HEK293T (cell line): ENCODE measurements around the gene ATG9B.

ENCODE experiments used
- ARNT ChIP-seq: fragments of 450-650 bp; IDR thresholded peaks from 2 replicates; pipeline ENCODE4 v1.6.1; 2017; ENCODE audit warnings: mild to moderate bottlenecking
- BHLHE40 ChIP-seq: fragments of 450-650 bp; IDR thresholded peaks from 2 replicates; pipeline ENCODE4 v1.6.1; 2016; ENCODE audit warnings: mild to moderate bottlenecking, moderate library complexity, borderline replicate concordance
- CTBP1 ChIP-seq: fragments of 450-650 bp; IDR thresholded peaks from 2 replicates; pipeline ENCODE4 v1.6.1; 2016; ENCODE audit warnings: borderline replicate concordance
- ELF4 ChIP-seq: fragments of 450-650 bp; IDR thresholded peaks from 2 replicates; pipeline ENCODE4 v1.6.1; 2017; ENCODE audit warnings: antibody characterized with exemption
- FOXA1 ChIP-seq: fragments of 450-650 bp; IDR thresholded peaks from 2 replicates; pipeline ENCODE4 v1.6.1; 2016; ENCODE audit warnings: mild to moderate bottlenecking
- FOXK2 ChIP-seq: fragments of 450-650 bp; IDR thresholded peaks from 2 replicates; pipeline ENCODE4 v1.6.1; 2016; ENCODE audit warnings: mild to moderate bottlenecking
- FOXM1 ChIP-seq: fragments of 450-650 bp; IDR thresholded peaks from 2 replicates; pipeline ENCODE4 v1.6.1; 2017; ENCODE audit warnings: mild to moderate bottlenecking, borderline replicate concordance
- HDGF ChIP-seq: fragments of 450-650 bp; IDR thresholded peaks from 2 replicates; pipeline ENCODE4 v1.6.1; 2017; ENCODE audit warnings: antibody characterized with exemption, borderline replicate concordance
- L3MBTL2 ChIP-seq: fragments of 450-650 bp; conservative IDR thresholded peaks from 2 replicates; pipeline ENCODE4 v1.6.1; 2016; ENCODE audit warnings: mild to moderate bottlenecking
- NFRKB ChIP-seq: fragments of 450-650 bp; IDR thresholded peaks from 2 replicates; pipeline ENCODE4 v1.6.1; 2016; ENCODE audit warnings: mild to moderate bottlenecking, moderate library complexity
- PKNOX1 ChIP-seq: fragments of 450-650 bp; IDR thresholded peaks from 2 replicates; pipeline ENCODE4 v1.6.1; 2016
- SP1 ChIP-seq: fragments of 450-650 bp; IDR thresholded peaks from 2 replicates; pipeline ENCODE4 v1.6.1; 2017
- SUZ12 ChIP-seq: fragments of 450-650 bp; IDR thresholded peaks from 2 replicates; pipeline ENCODE4 v1.6.1; 2016; ENCODE audit warnings: mild to moderate bottlenecking
- ZNF384 ChIP-seq: fragments of 450-650 bp; IDR thresholded peaks from 2 replicates; pipeline ENCODE4 v1.6.1; 2016

- no peak for TF ChIP-seq FOXK2
- TF ChIP-seq HDGF, result no peak
- no peak for TF ChIP-seq PKNOX1
- no peak for TF ChIP-seq CTBP1
- TF ChIP-seq SP1, result no peak
- no peak for TF ChIP-seq FOXA1
- TF ChIP-seq FOXM1, result no peak
- TF ChIP-seq L3MBTL2, result no peak
- no peak for TF ChIP-seq ARNT
- TF ChIP-seq ELF4, result no peak
- no peak for TF ChIP-seq NFRKB
- TF ChIP-seq SUZ12, result no peak
- TF ChIP-seq ZNF384, result no peak
- TF ChIP-seq BHLHE40, result no peak
These were observed 38.3 kb upstream of the ATG9B start for GRCh38 chr7:151062399-151063211.
